SK-N-SH (cell line): Measurements from ENCODE around the gene TSHZ2. TPM values are rescaled to one million over a fixed set of nuclear protein-coding genes. Genes with fewer than 3 reads are reported as not detected.

Experiments
- CTCF ChIA-PET: fragments of 300-600, 350-600 bp; formaldehyde crosslinking; extraction: SDS; loops from one replicate; lab custom pipeline; 2021; lab: Yijun Ruan, JAX
- POLR2A ChIA-PET: fragments of 350-600 bp; sonication (Branson Sonifier 250); formaldehyde crosslinking; extraction: SDS; loops from one replicate; lab custom pipeline; 2020; ENCODE audit warnings: antibody characterized with exemption, inconsistent platforms; lab: Yijun Ruan, JAX
- DNase-seq: peaks from one replicate; pipeline ENCODE4 v3.0.0; 2012
- H2AFZ ChIP-seq: fragments of 200-600 bp; sonication (generic); 2 replicates; pipeline ENCODE4 v1.8.1; 2016; ENCODE audit warnings: antibody characterized with exemption, mild to moderate bottlenecking, low read depth
- H3F3A ChIP-seq: fragments of 200-600 bp; sonication (generic); replicated peaks from 2 replicates; pipeline ENCODE3; 2016; ENCODE audit warnings: antibody characterized with exemption, mild to moderate bottlenecking; ENCODE audit not compliant: insufficient read depth
- H3K27ac ChIP-seq, 2 experiments: fragments of 200-500 bp in 1 of 2; fragments of 200-600 bp in 1 of 2; sonication (Bioruptor generic) in 1 of 2; sonication (generic), shearing (Covaris generic) in 1 of 2; 2 replicates each; pipeline versions ENCODE4 v1.5.1 to v1.6.1; 2014 to 2016; ENCODE audit warnings: low read depth in 2 of 2, inconsistent platforms in 1 of 2, low read length in 1 of 2, mild to moderate bottlenecking in 1 of 2, mixed read lengths in 1 of 2
- H3K27me3 ChIP-seq: fragments of 200-600 bp; sonication (generic), shearing (Covaris generic); 2 replicates; pipeline ENCODE4 v1.6.1; 2016; ENCODE audit warnings: mixed run types; ENCODE audit not compliant: insufficient read depth
- H3K36me3 ChIP-seq, 2 experiments: fragments of 200-500 bp in 1 of 2; fragments of 200-600 bp in 1 of 2; sonication (Bioruptor generic) in 1 of 2; sonication (generic) in 1 of 2; replicated peaks in 1 of 2; 2 replicates each; pipeline versions ENCODE3 to v1.5.1; 2014 to 2016; ENCODE audit warnings: low read length in 1 of 2, mild to moderate bottlenecking in 1 of 2; ENCODE audit not compliant: insufficient read depth in 2 of 2, control insufficient read depth in 1 of 2
- H3K4me1 ChIP-seq, 2 experiments: fragments of 200-500 bp in 1 of 2; fragments of 200-600 bp in 1 of 2; sonication (Bioruptor generic) in 1 of 2; sonication (generic), shearing (Covaris generic) in 1 of 2; 2 replicates each; pipeline versions ENCODE4 v1.5.1 to v1.6.1; 2014 to 2016; ENCODE audit warnings: low read depth in 1 of 2, low read length in 1 of 2, mixed run types in 1 of 2; ENCODE audit not compliant: insufficient read depth in 2 of 2, control insufficient read depth in 1 of 2
- H3K4me2 ChIP-seq: fragments of 200-600 bp; sonication (generic), shearing (Covaris generic); 2 replicates; pipeline ENCODE4 v1.6.1; 2017; ENCODE audit warnings: mixed run types
- H3K4me3 ChIP-seq, 2 experiments: fragments of 200-500 bp in 1 of 2; fragments of 200-600 bp in 1 of 2; sonication (Bioruptor generic) in 1 of 2; sonication (generic), shearing (Covaris generic) in 1 of 2; 2 replicates each; pipeline versions ENCODE4 v1.5.1 to v1.8.1; 2014 to 2016; ENCODE audit warnings: low read depth in 2 of 2, inconsistent platforms in 1 of 2, low read length in 1 of 2, mild to moderate bottlenecking in 1 of 2, mixed read lengths in 1 of 2, moderate library complexity in 1 of 2
- H3K79me2 ChIP-seq: fragments of 200-600 bp; sonication (generic); 2 replicates; pipeline ENCODE4 v1.8.1; 2017; ENCODE audit warnings: mild to moderate bottlenecking; ENCODE audit not compliant: insufficient read depth
- H3K9ac ChIP-seq: fragments of 200-600 bp; sonication (generic); 2 replicates; pipeline ENCODE4 v1.6.1; 2017; ENCODE audit warnings: mixed run types
- H3K9me2 ChIP-seq: fragments of 200-600 bp; sonication (generic); 2 replicates; pipeline ENCODE4 v1.6.1; 2017; ENCODE audit warnings: mixed run types
- H3K9me3 ChIP-seq: fragments of 200-600 bp; sonication (generic); 2 replicates; pipeline ENCODE4 v1.6.1; 2017; ENCODE audit warnings: mixed run types, mild to moderate bottlenecking, moderate library complexity
- H4K20me1 ChIP-seq: fragments of 200-600 bp; sonication (generic); 2 replicates; pipeline ENCODE4 v1.6.1; 2017; ENCODE audit warnings: mild to moderate bottlenecking, mixed run types; ENCODE audit not compliant: insufficient read depth
- CHD2 ChIP-seq: fragments of 150-350 bp; IDR thresholded peaks from 2 replicates; pipeline ENCODE4 v1.6.1; 2018; ENCODE audit warnings: low read length; ENCODE audit not compliant: partially characterized antibody
- ELF1 ChIP-seq: IDR thresholded peaks from 2 replicates; pipeline ENCODE4 v1.4.0; 2012
- EP300 ChIP-seq, 2 experiments: IDR thresholded peaks; 2 replicates each; pipeline versions ENCODE4 v1.4.0 to v1.6.1; 2012; ENCODE audit warnings: borderline replicate concordance in 1 of 2, low read depth in 1 of 2, low read length in 1 of 2
- EZH2phosphoT487 ChIP-seq: fragments of 200-600 bp; sonication (generic); IDR thresholded peaks from 2 replicates; pipeline ENCODE4 v1.6.1; 2017; ENCODE audit warnings: low read depth, mixed run types, mild to moderate bottlenecking, antibody characterized with exemption, moderate library complexity, borderline replicate concordance
- FOXJ3 ChIP-seq: sonication (generic); formaldehyde crosslinking; IDR thresholded peaks from 2 replicates; pipeline ENCODE4 v1.5.1; 2020; ENCODE audit warnings: mild to moderate bottlenecking, missing genetic modification reagents
- GABPA ChIP-seq: IDR thresholded peaks from 2 replicates; pipeline ENCODE4 v1.4.0; 2012; ENCODE audit warnings: low read depth, mild to moderate bottlenecking
- GATA2 ChIP-seq: sonication (generic); formaldehyde crosslinking; IDR thresholded peaks from 2 replicates; pipeline ENCODE4 v1.5.0; 2020; ENCODE audit warnings: mild to moderate bottlenecking, missing genetic modification reagents
- MEF2A ChIP-seq: IDR thresholded peaks from 2 replicates; pipeline ENCODE4 v1.4.0; 2012; ENCODE audit warnings: low read depth, borderline replicate concordance
- NFIC ChIP-seq: IDR thresholded peaks from 2 replicates; pipeline ENCODE4 v1.4.0; 2012; ENCODE audit warnings: borderline replicate concordance
- NRF1 ChIP-seq: IDR thresholded peaks from 2 replicates; pipeline ENCODE4 v1.6.1; 2012; ENCODE audit warnings: low read depth, mild to moderate bottlenecking, low read length
- POLR2AphosphoS5 ChIP-seq: IDR thresholded peaks from 2 replicates; pipeline ENCODE4 v1.6.1; 2012; ENCODE audit warnings: low read depth, low read length
- RAD21 ChIP-seq: IDR thresholded peaks from 2 replicates; pipeline ENCODE4 v1.6.1; 2012; ENCODE audit warnings: mild to moderate bottlenecking, low read length
- RXRA ChIP-seq: IDR thresholded peaks from 2 replicates; pipeline ENCODE4 v1.4.0; 2012; ENCODE audit warnings: low read depth, mild to moderate bottlenecking, borderline replicate concordance
- SMC3 ChIP-seq: IDR thresholded peaks from 2 replicates; pipeline ENCODE4 v1.6.1; 2012; ENCODE audit warnings: low read depth, low read length, improper control_type of control experiment
- TAF1 ChIP-seq: IDR thresholded peaks from 2 replicates; pipeline ENCODE4 v1.6.1; 2012; ENCODE audit warnings: low read depth, mild to moderate bottlenecking, low read length, moderate library complexity, borderline replicate concordance
- YY1 ChIP-seq: IDR thresholded peaks from 2 replicates; pipeline ENCODE4 v1.4.0; 2012; ENCODE audit warnings: low read depth, mild to moderate bottlenecking
- WGBS: methylation state at CpG from one replicate; pipeline ENCODE4 v1.1.6; 2017; ENCODE audit warnings: low lambda C conversion rate; 5-methylcytosine and 5-hydroxymethylcytosine counted together
- polyA plus RNA-seq, 3 experiments: library from polyadenylated mRNA; depleted of rRNA; stranded (reverse); fragments of >200 nt; gene quantifications; 2 replicates each; pipeline ENCODE4 v1.2.3, GENCODE V29; 2012
- TF ChIP-seq, protein P1 (sequence below): fragments of 150-350 bp; IDR thresholded peaks from 2 replicates; pipeline ENCODE4 v1.6.1; 2017; ENCODE audit warnings: antibody characterized with exemption, low read length, low read depth, borderline replicate concordance
- TF ChIP-seq, protein P2 (sequence below): IDR thresholded peaks from 2 replicates; pipeline ENCODE4 v1.4.0; 2012; ENCODE audit warnings: low read depth, borderline replicate concordance
- TF ChIP-seq, protein P3 (sequence below): IDR thresholded peaks from 2 replicates; pipeline ENCODE4 v1.4.0; 2012; ENCODE audit warnings: low read depth, borderline replicate concordance
- TF ChIP-seq, protein P4 (sequence below): IDR thresholded peaks from 2 replicates; pipeline ENCODE4 v1.4.0; 2012; ENCODE audit warnings: low read depth
- TF ChIP-seq, protein P5 (sequence below): fragments of 200-600 bp; sonication (generic); IDR thresholded peaks from 2 replicates; pipeline ENCODE4 v1.6.1; 2017; ENCODE audit warnings: antibody characterized with exemption, mild to moderate bottlenecking, moderate library complexity

The TSHZ2 gene
- polyA plus RNA-seq, 1 of the 3 experiments (the other 2 are of a cell fraction), result 0.13 TPM

DNA sequence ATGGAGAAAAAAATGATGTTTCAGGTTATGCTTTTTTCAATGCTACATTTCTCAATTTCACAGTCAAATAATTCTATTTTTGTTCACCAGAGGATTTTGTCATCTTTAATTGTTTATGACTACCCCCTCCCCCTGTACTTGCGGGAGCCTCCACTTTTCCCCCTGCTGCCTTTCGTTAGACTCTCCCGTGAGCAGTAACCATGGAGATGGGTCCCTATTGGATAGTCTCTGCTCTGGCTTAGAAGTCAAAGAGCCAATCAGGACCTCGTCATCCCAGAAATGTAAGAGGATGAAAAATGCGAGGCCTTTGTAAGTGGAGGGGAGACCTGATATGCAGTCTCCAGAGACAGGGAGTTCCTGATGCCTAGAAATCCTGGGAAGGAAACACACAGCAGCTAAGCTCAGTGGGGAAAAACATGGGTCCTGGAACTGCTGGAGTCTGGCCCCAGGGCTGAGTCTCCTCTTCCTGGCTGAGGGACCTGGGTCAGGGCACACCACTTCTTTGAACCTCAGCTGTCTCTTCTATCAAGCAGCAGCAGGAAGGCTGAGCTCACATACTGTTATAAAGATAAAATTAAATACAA lies 298.7 kb downstream of the TSHZ2 start:
- Histone ChIP-seq H3K4me1 (no peaks in the 10 kb centered on the region; a peak in 1 of 4 replicates), H3K9me3 (no peaks in the 10 kb centered on the region), H3K36me3 (no peaks in the 10 kb centered on the region), H2AFZ (no peak overlapping the region), H4K20me1 (no peaks in the 10 kb centered on the region), H3K27me3 (no peaks in the 10 kb centered on the region), H3K9ac (no peak overlapping the region), H3K9me2 (no peaks in the 10 kb centered on the region), H3K4me2 (no peak overlapping the region), H3K79me2 (no peaks in the 10 kb centered on the region), H3K4me3 (no peak overlapping the region), H3F3A (no peaks in the 10 kb centered on the region), H3K27ac (no peak overlapping the region)
- CTCF ChIA-PET, result no interaction called here
- WGBS, result 58% methylated on average over 5 of the region's 5 CpGs
- POLR2A ChIA-PET, result no interaction called here
- no peak for DNase-seq
- TF ChIP-seq FOXJ3 (CRISPR knock-in tag) (no peak), GATA2 (CRISPR knock-in tag) (no peak), CHD2 (no peak), GABPA (no peak), EZH2phosphoT487 (no peak), NFIC (no peak), YY1 (no peak), MEF2A (no peak), EP300 (IDR thresholded peaks at IDR 0.05; ENCODE audit: borderline replicate concordance in 1 of 2, low read depth in 1 of 2, low read length in 1 of 2) (no peak), RXRA (no peak), POLR2AphosphoS5 (no peak), RAD21 (no peak), SMC3 (no peak)
- TF ChIP-seq, protein P1, sequence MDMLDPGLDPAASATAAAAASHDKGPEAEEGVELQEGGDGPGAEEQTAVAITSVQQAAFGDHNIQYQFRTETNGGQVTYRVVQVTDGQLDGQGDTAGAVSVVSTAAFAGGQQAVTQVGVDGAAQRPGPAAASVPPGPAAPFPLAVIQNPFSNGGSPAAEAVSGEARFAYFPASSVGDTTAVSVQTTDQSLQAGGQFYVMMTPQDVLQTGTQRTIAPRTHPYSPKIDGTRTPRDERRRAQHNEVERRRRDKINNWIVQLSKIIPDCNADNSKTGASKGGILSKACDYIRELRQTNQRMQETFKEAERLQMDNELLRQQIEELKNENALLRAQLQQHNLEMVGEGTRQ, result no peak

DNA sequence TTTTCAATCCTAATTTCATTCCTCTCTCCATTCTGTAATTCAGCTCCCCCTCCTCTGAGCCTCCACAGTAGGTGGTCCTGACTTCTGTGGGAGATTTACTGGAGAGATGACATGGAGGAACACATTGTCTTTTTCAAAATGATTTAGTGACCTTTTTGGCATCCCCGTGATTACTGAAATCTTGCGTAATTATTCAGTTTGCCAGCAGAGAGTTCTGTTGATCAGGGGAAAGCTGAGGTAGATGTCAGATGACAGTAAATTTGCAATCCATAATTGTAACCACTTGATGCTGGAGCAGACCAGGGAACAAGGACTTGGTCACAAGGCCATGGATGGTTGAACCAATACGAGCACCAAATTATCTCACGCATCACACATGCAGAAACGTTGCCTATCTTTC lies 302.2 kb downstream of the TSHZ2 start:
- Histone ChIP-seq H3K9ac (no peak overlapping the region), H3F3A (no peaks in the 10 kb centered on the region), H2AFZ (no peak overlapping the region), H3K79me2 (no peaks in the 10 kb centered on the region), H3K27me3 (no peaks in the 10 kb centered on the region), H3K9me2 (no peaks in the 10 kb centered on the region), H3K4me3 (no peak overlapping the region), H4K20me1 (no peaks in the 10 kb centered on the region), H3K9me3 (no peaks in the 10 kb centered on the region), H3K36me3 (no peaks in the 10 kb centered on the region), H3K4me1 (no peaks in the 10 kb centered on the region; a peak in 1 of 4 replicates), H3K4me2 (no peak overlapping the region), H3K27ac (no peak overlapping the region)
- 69% methylated on average over 5 of the region's 5 CpGs for WGBS
- ChIA-PET POLR2A (no interaction called here), CTCF (interaction anchor here (1.2 kb wide), 1 partner anchor 11 kb away, joined by 5 read pairs; no protein-coding TSS in a partner anchor)
- no peak for DNase-seq
- TF ChIP-seq, protein P1, result no peak
- TF ChIP-seq RAD21 (no peak), NFIC (no peak), YY1 (no peak), TAF1 (no peak), GABPA (no peak), NRF1 (no peak), ELF1 (no peak)
- TF ChIP-seq, protein P2, sequence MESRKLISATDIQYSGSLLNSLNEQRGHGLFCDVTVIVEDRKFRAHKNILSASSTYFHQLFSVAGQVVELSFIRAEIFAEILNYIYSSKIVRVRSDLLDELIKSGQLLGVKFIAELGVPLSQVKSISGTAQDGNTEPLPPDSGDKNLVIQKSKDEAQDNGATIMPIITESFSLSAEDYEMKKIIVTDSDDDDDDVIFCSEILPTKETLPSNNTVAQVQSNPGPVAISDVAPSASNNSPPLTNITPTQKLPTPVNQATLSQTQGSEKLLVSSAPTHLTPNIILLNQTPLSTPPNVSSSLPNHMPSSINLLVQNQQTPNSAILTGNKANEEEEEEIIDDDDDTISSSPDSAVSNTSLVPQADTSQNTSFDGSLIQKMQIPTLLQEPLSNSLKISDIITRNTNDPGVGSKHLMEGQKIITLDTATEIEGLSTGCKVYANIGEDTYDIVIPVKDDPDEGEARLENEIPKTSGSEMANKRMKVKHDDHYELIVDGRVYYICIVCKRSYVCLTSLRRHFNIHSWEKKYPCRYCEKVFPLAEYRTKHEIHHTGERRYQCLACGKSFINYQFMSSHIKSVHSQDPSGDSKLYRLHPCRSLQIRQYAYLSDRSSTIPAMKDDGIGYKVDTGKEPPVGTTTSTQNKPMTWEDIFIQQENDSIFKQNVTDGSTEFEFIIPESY, result no peak
- TF ChIP-seq, protein P3, sequence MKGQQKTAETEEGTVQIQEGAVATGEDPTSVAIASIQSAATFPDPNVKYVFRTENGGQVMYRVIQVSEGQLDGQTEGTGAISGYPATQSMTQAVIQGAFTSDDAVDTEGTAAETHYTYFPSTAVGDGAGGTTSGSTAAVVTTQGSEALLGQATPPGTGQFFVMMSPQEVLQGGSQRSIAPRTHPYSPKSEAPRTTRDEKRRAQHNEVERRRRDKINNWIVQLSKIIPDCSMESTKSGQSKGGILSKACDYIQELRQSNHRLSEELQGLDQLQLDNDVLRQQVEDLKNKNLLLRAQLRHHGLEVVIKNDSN, result no peak
- TF ChIP-seq, protein P4, sequence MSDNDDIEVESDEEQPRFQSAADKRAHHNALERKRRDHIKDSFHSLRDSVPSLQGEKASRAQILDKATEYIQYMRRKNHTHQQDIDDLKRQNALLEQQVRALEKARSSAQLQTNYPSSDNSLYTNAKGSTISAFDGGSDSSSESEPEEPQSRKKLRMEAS, result no peak
- TF ChIP-seq, protein P5, sequence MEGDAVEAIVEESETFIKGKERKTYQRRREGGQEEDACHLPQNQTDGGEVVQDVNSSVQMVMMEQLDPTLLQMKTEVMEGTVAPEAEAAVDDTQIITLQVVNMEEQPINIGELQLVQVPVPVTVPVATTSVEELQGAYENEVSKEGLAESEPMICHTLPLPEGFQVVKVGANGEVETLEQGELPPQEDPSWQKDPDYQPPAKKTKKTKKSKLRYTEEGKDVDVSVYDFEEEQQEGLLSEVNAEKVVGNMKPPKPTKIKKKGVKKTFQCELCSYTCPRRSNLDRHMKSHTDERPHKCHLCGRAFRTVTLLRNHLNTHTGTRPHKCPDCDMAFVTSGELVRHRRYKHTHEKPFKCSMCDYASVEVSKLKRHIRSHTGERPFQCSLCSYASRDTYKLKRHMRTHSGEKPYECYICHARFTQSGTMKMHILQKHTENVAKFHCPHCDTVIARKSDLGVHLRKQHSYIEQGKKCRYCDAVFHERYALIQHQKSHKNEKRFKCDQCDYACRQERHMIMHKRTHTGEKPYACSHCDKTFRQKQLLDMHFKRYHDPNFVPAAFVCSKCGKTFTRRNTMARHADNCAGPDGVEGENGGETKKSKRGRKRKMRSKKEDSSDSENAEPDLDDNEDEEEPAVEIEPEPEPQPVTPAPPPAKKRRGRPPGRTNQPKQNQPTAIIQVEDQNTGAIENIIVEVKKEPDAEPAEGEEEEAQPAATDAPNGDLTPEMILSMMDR, result no peak
